ENCODE measurements around the gene MCL1.

DNA sequence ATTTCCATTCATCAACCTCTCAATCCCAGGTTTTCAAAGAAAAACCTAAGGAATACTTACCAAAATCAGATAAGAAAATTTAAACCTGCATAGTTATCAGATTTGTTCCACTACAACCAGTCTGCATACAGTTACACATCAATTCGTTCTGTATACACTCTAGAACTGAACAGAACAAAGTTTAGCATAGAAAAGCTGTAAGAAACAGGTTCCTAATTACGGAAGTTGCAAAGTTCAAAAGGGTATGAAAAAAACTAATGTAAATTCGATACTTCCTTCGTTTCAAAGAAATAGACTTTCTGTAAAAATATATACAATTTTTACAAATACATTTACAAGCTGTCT is 3.1 kb downstream of the MCL1 start:
- TF ChIP-seq, protein P1, sequence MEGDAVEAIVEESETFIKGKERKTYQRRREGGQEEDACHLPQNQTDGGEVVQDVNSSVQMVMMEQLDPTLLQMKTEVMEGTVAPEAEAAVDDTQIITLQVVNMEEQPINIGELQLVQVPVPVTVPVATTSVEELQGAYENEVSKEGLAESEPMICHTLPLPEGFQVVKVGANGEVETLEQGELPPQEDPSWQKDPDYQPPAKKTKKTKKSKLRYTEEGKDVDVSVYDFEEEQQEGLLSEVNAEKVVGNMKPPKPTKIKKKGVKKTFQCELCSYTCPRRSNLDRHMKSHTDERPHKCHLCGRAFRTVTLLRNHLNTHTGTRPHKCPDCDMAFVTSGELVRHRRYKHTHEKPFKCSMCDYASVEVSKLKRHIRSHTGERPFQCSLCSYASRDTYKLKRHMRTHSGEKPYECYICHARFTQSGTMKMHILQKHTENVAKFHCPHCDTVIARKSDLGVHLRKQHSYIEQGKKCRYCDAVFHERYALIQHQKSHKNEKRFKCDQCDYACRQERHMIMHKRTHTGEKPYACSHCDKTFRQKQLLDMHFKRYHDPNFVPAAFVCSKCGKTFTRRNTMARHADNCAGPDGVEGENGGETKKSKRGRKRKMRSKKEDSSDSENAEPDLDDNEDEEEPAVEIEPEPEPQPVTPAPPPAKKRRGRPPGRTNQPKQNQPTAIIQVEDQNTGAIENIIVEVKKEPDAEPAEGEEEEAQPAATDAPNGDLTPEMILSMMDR (conservative IDR thresholded peaks at IDR 0.05; ENCODE audit: low read depth, low read length) = no peak
- no peak for TF ChIP-seq EZH2 (IDR thresholded peaks at IDR 0.05; ENCODE audit: borderline replicate concordance, low read depth, low read length, poor library complexity, severe bottlenecking)

Measured in A673 (cell line).